ENCODE measurements around the gene ATP6V1G2. TPM values are rescaled to one million over a fixed set of nuclear protein-coding genes. Genes with fewer than 3 reads are reported as not detected.
"Not testable (repeated sequence)": the region's sequence is repeated elsewhere in the genome, so short reads cannot be mapped to it uniquely, and the experiment has no call there.

ATP6V1G2 gene
- polyA plus RNA-seq, 3 donors, result 6.5 to 11.3 (median 7.5) TPM

DNA sequence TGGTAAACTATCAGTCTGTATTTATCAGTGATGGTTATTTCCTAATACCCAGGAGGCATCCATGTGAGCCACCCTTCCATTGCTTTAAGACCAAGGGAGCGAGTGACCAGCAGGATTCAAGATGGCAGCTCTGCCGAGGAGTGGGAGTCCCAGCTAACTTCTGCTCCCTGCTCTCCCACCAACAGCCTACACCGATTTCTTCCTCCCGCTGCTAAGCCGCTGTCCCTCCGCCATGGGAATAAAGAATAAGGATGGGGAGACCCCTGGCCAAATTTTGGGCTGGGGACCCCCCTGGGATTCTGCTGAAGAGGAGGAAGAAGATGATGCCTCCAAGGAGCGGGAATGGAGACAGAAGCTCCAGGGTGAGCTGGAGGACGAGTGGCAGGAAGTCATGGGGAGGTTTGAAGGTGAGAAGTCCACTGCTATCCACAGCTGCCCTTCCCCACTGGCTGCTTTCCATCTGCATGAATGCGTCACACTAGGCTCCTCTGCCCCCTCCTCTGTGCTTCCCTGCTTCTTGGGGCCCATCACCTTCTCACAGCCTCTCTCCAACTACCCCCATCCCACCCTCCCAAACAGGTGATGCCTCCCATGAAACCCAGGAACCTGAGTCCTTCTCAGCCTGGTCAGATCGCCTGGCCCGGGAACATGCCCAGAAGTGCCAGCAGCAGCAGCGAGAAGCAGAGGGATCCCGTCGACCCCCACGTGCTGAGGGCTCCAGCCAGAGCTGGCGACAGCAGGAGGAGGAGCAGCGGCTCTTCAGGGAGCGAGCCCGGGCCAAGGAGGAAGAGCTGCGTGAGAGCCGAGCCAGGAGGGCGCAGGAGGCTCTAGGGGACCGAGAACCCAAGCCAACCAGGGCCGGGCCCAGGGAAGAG lies 11.3 kb upstream of the ATP6V1G2 start:
- no peak for DNase-seq

DNA sequence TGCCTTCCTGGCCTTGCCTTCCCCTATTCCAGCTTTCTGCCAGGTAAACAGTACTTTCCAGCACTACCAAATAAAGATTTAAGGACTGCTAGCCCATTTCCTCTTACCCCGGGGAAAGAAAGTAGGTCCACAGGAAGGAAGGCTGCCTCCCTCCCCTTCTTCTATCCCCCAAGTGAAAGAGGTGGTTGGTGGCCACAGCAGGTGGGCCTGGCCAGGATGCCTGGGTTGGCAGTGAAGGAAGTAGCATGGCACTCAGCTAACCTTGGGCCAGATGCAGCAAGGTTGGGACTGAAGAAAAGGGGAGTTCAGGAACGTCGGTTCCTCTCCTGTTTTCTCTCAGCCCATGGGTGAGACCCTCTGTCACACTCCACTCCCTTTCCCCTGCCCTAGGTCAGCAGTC lies 9.9 kb upstream of the ATP6V1G2 start:
- DNase-seq, result no peak

DNA sequence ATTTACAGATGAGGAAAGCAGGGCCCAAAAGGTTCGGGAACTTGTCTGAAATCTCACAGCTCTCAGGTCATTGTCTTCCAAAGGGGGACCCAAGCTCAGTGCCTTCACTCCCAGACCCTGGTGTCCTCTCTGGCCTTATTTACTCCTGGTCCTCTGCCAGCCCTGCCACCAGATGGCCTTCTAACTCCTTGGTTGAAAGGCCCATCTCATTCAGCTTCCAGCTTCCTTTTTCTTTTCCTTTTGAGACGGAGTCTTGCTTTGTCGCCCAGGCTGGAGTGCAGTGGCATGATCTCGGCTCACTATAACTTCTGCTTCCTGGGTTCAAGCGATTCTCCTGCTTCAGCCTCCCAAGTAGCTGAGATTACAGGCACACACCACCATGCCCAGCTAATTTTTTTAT lies 5.0 kb upstream of the ATP6V1G2 start:
- not testable (repeated sequence) for DNase-seq

DNA sequence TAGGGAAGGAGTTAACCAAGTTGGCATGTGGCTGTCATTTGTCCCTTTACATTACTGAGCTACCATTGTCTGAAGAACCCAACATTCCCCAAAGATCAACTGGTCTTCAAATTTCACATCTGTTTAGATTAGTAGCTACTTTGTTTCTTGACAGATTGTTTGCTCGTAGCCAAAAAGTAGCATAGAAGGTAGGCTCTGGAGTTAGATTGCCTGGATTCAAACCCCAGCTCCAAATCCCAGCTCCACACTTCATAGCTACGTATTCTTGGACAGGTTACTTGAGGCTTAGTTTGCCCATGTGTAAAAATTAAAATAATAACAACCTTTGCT lies 2.1 kb upstream of the ATP6V1G2 start:
- no peak for DNase-seq

DNA sequence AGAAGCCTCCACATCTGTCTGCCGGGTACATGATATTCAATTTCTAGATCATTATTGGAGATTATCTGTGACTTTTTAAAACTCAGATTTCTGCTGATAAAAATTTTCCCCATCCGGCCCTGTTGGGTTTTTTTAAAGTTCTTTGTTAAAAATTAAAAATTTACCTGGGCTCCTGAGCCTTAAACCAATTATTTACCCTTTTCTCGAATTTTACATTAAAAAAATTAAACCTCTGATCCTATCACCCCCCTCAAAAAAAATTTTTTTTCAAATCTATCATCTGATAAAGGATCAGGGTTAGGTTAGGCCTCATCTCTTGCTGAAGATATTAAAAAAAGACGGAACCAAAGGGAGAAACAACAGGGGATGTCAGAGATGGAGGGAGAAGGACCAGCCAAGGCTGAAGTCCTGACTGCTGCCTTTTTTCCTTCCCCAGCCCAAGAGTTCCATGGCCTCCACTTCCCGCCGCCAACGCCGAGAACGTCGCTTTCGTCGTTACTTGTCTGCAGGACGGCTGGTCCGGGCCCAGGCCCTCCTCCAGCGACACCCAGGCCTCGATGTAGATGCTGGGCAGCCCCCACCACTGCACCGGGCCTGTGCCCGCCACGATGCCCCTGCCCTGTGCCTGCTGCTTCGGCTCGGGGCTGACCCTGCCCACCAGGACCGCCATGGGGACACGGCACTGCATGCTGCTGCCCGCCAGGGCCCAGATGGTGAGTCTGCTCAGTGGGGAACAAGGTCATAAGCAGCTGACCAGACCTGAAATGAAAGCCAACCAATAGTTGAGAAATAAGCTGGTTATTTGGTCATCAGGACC lies 1.5 kb upstream of the ATP6V1G2 start:
- DNase-seq, result no peak

DNA sequence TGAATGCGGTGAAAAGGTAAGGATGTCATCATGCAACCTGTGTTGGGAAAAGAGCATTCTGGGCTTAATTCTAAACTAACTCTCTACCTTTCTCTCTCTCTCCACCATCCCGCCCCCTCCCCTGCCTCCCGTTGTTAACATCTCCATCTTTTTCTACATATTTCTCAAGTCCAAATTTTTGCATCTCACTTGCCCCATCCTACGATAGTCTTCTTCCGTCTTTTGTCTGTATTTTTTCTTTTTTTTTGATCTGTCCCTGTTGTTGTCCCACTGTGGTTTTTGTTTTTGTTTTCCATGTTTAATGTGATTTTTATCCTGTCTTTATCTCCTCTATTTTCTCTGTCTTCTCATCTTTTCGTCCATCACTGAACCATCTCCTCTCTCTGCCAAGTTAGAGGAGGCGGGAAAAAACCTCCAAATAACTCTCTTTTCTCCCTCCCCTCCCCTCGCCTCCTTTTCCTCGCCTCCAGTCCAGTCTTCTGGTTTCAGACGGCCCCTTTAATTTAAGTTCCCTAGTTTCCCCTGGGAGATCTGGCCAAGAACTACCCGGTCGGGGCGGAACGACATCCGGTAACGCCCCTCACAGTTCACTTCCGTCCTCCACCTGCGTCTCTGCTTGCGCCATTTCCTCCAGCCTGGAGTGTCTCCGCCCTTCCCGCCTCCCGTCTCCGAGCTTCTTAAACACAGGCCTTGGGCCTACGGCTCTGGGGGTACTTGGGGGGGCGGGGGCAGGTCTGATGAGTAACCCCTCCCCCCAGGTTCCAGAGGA lies 734 bp upstream of the ATP6V1G2 start, which contains the start of gene NFKBIL1:
NFKBIL1 (plus strand) TSS at position 651 of the 769 bp plus-strand sequence; CDS start at position 738, 87 bp downstream.
- peak; percentile 97 for DNase-seq

DNA sequence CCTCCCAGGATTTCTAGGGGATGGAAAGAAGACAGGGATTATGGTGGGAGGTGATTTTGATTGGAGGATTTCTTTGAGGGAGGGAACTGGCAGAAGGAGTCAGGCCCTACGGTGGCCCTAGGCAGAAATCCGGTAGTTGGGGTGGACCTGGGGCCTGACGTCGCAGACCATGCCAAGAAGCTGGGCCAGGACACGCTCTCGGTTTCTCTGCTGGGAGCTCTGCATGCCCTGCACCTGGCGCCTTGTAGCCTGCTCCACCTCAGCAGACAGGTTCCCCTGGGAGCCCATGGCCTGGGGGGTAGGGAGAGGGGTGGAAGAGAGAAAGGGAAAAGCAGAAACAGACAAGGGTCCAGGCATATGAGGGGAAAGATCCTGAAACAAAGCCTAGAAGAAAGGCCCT lies 1.1 kb downstream of the ATP6V1G2 start:
- DNase-seq, result no peak

DNA sequence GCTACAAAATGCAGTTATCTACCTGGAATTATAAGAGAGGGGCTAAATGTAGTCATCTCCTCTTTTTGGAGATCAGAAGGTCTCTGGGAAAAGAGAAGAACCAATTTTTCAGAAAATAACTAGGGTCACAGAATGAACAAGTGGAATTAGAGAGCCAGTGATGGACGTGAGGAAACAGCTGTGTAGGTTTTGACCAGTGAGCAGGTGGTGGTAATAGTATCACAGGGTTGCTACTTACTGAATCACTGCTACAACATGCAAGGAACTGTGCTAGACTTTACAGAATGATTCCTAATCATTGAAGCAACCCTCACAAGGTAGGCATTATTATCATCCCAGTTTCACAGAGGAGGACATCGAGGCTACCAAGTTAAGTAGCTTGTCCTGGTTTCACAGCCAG lies 1.7 kb downstream of the ATP6V1G2 start:
- no peak for DNase-seq

DNA sequence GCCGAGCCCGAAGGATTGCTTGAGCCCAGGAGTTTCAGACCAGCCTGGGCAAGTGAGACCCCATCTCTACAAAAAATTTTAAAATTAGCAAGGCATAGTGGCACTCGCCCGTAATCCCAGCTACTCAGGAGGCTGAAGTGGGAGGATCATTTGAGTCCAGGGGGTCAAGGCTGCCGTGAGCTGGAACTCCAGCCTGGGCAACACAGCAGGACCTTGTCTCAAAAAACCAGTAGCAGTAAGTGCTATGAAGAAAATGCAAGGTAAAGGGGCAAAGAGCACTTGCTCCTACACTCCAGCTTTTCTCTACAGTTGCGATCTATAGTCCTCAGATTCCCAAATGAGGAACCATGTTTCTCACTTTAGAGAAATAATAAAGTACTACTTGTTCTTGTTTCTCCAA lies 2.8 kb downstream of the ATP6V1G2 start:
- no peak for DNase-seq

DNA sequence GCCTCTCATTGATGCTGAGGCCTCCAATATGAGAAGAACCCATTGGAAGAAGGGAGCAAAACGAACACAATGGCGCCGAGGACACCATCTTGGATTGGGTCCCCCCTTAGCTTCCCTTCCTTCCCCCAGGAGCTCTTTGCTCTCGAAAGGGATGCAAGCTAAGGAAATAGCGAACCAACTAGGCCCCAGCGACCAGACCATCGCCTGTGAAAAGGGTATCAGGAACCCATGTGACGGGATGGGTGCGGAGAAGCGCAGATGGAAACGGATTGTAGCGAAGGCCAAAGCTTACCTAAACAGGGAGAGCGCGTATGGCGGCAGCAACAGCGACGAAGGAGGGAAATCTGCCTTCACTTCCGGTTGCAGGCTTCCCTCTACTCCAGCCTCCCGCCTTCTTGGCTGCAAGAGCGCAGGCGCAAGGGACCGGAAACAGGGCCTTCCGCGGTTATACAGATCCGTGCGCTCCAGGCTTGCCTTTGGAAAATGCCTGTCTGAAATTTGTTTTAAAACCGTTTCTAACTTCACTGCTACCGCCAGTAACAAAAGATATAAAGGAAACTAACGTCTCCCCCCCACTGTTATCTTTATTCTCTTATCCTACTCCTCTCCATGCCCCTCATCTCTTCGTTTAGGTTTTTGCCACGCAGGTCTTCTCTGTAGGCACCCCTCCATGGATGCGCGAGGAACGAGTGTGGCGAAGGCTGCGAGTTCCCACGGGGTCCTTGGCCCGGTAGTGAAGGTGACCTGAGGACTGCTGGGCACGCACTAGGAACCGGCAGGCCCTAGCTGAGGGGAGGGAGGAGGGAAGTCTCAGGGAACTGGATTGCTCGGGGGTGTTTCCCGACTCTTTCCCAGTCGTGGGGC lies 4.5 kb downstream of the ATP6V1G2 start, which contains the start of gene DDX39B:
DDX39B (minus strand) TSS at position 346 of the 864 bp plus-strand sequence. CDS start 1,471 bp downstream, outside the sequence.
- DNase-seq, result peak; percentile 97

DNA sequence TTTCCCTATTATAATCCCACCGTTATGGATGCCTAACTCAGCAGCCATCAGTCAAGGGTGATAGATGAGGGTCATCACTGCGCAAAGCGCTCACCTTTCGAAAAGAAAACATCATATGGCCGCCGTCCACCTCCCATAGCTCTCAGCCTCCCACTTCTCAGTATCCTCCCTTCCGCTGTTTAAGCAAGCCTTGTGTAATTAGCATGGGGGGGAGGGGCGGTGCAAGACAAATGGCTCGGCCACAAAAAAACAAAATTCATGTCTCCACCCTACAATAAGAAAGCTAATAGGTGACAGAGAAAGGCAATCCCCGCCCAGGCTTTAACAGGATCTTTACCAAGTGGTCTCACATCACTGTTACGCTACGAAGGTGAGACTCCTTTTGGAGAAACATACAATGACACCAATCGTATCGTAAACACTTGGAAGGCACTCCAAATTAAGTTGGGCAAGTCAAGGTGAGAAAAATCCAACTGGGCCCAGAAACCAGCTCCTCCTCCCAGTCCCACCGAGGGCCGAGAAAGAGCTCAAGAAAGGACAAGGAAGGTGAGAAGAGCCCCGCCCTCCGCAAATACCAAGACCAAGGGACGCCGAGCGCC lies 5.2 kb downstream of the ATP6V1G2 start:
- peak; percentile 54 for DNase-seq

DNA sequence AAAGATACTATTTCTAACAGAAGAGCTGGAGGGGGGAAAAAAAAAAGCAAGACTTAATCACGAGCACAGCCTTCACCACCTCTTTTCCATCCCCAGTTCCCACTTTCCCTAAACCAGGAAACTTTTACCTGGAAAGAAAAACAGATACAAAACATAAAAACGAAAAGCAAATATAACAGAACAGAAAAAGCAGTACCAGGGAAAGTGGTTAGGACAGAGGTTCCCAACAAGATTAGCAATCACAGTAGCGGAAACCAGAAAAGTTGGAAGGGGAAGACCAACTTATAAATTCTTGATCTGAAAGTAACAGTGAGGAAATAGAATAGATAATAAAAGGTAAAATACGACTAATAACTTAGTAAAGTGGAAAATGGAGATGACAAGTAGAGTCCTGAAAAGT lies 5.8 kb downstream of the ATP6V1G2 start:
- no peak for DNase-seq

DNA sequence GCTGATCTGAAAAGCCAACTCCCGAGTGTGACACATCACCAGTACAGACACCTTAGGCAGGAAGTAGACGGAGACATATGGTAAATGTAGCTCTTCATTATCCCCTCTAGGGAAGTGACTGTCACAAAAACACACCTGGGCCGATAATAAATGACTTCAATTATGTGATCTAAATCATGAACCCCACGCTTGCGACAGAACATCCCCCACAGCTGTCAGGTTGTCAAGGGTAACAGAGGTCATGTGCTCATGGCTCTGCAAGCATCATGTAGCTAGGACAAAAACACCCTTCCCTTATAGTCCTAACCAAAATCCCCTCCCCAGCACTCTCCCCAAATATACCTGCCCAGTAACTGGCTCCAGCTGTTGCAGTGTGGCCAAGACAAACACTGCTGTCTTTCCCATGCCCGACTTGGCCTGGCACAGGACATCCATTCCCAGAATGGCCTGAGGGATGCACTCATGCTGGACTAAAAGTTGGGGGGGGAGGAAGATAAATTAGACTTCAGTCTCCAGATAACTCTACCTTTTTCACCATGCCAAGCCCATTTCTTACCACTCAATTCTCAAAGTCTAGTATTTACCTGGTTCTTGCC lies 7.5 kb downstream of the ATP6V1G2 start:
- no peak for DNase-seq

DNA sequence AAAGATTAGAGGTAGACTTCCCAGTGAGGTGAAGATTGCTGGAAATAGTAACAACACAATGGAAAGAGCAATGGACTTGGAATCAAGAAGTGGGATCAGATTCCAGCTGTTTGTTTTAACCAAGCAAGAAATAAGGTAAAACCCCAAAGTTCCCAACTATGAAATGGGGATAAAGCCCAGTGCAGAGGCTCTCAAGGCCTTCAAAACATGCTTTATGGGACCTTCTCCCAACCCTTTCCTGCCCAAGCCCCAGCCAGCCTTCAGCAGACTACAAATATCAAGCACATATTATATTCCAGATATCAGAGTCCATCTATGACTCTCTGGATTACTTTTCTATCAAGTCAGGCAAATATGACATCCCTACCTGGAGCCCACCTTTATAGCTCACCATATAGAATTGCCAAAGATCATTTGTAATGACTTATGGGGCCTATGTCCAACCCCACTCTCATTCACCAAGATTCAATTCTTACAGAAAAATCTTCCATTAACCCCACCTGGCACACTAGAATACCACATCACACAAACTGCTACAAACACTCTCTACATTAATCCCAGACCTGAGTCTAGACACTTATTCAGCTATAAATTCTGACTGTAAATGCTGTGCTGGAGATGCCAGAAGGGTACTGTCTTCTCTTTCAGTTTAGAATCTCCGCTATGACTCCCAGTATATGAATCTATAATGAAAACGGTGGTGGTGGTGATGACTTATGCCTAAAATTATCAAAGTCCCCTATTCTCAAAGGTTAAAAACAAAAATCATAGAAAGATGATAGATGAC lies 10.7 kb downstream of the ATP6V1G2 start:
- no peak for DNase-seq

DNA sequence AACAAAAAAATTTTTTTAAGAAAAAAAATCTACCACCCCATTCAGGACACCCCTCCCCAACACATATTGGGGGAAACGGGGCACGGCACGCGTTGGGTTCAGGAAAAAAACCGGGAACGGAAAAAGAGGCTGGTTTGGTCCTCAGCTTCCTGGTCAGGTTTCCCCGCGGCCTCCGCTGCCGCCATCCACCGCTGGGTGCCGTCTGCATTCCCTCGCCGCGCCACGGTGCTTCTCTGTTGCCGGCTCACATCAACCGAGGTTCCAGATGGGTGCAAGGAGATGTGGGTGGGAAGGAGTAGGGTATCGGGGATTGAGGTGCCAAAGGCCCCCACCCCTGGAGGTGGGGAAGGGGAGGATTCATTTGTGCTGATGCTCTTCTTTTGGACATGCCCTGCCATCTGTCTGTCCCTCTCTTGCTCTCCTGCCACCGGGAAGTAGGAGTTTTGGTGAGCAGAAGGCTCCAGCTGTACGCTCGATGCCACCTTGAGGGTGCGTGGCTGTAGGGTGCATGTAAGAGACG lies 11.8 kb downstream of the ATP6V1G2 start:
- no peak for DNase-seq

DNA sequence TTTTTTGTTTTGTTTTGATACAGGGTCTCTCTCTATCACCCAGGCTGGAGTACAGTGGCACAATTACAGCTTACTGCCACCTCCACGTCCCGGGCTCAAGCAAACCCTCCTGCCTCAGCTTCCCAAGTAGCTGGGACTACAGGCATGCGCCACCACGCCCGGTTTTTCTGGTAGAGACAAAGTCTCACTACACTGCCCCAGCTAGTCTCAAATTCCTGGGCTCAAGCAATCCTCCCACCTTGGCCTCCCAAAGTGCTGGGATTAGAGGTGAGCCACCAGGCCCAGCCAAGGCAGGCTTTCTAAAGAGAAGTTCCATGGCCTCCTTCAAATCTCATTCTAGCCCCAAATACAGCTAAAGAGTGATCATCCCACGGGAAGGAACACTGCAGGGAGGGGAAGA lies 12.4 kb downstream of the ATP6V1G2 start:
- no peak for DNase-seq

DNA sequence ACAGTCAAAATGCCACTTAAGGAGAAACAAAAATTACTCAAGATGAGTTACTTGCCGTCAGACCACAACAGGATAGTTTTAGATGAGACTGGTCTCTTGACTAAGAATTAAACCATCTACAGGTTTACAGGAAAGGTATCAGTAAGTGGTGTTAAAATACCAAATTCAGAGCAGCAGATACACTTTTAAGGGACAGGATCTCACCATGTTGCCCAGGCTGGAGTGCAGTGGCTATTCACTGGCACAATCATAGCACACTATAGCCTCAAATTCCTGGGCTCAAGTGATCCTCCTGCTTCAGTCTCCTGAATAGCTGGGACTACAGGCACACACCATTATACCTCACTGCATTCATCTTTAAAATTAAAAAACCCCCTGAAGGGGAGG lies 13.0 kb downstream of the ATP6V1G2 start:
- DNase-seq, result no peak

DNA sequence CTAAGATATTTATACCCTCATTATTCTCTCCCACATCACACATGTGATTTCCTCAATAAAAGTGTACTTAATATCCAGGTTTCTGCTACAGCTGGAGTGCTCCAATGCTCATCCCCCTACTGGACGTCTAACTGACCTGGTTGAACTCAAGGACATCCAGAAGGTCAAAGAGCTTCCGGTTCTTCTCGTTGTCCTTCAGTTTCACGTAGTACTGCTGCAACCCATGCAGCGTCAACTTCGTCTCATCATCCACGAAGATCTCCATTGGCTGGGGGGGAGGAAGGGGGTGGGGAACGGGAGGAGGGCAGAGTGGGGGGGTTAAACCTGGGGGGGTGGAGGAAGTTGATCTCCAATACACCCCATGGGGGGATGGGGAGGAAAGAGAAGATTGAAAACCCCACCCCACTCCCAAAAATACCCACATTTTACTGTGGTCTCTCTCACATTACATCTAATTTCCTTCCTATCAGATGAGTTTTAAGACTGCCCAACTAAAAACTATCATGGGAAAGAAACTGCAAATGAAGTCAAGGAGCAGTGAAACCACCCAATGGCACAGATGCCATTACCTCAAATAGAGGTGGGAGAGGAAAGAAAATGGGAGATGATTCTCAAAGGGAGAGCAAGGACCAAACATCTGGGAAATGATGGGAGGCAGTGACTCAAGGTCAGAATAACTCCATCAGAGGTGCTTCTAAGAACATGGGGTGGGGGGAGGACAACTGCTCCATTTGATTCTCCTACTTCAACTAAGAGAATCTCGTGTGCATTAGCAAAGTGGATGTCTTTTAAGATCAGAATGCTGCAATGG lies 13.6 kb downstream of the ATP6V1G2 start:
- DNase-seq, result no peak

Data from renal pelvis (tissue), 4 donors.